Measurements from ENCODE around the gene SMG9. TPM values are rescaled to one million over a fixed set of nuclear protein-coding genes. Genes with fewer than 3 reads are reported as not detected.

The SMG9 gene
- total RNA-seq, 1 experiment from 2014 or later: 49.9 TPM

DNA sequence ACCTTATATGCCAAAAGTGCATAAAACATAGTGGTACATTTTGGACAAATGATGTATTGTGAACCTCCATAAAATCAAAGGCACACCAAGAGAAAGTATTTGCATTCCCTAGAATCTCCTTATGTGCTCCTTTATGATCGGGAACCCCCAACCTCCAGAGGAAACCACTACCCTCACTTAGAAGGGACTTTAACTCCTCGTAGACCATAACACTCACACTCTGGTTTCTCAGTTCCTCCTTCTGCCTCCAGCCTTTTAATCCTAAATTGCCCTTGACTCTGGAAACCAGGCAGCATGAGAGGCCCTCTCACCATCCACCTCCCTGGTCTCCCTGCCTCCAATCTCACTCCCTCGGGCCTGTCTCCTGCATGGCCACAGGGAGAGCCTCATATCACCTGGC, 35.8 kb upstream of the SMG9 start:
- H3K27ac ChIP-seq (ENCODE audit: low read length): no peak overlapping the region
- no peak for DNase-seq (ENCODE audit: low read depth, low spot score)
- ChIA-PET POLR2A (no interaction called here), CTCF (interaction anchor here (0.6 kb wide), 1 partner anchor 31 kb away, joined by 3 read pairs; no protein-coding TSS in a partner anchor)
- no peak for ATAC-seq
- in situ Hi-C loops (cut with HindIII; ENCODE audit: low pct_unique_long_range_greater_than_20kb, low sequenced_read_pairs): no loop called here
- H3K27me3 ChIP-seq (ENCODE audit: control insufficient read depth, insufficient read depth, low read length): no peaks in the 10 kb centered on the region
- BruUV-seq (replicated peaks): no TSS peak
- no peaks in the 10 kb centered on the region for H3K4me1 ChIP-seq (ENCODE audit: control insufficient read depth, insufficient read depth, low read length)
- no peaks in the 10 kb centered on the region for H3K9me3 ChIP-seq (ENCODE audit: control insufficient read depth, insufficient read depth, low read depth, low read length)
- no peak overlapping the region for H3K4me3 ChIP-seq (ENCODE audit: low read depth in 2 of 2, low read length in 2 of 2)
- H3K36me3 ChIP-seq (ENCODE audit: control insufficient read depth, insufficient read depth, low read length): no peaks in the 10 kb centered on the region
- TF ChIP-seq TCF7L2 (IDR thresholded peaks at IDR 0.05; ENCODE audit: low read depth, low read length) (no peak), SIN3A (IDR thresholded peaks at IDR 0.05; ENCODE audit: borderline replicate concordance, insufficient read depth, low read depth, low read length) (no peak), POLR2AphosphoS5 (IDR thresholded peaks at IDR 0.05; ENCODE audit: low read depth, low read length) (no peak)
- intact Hi-C loops (cut with micrococcal nuclease; ENCODE audit: unreplicated experiment): no loop called here

GRCh38 chr19:43789029-43789428, 34.3 kb upstream of the SMG9 start:
- CTCF ChIA-PET: interaction anchor here (0.5 kb wide), 1 partner anchor 178 kb away, joined by 7 read pairs; no protein-coding TSS in a partner anchor
- Histone ChIP-seq H3K27ac (ENCODE audit: low read length) (no peak overlapping the region), H3K9me3 (ENCODE audit: control insufficient read depth, insufficient read depth, low read depth, low read length) (no peaks in the 10 kb centered on the region), H3K27me3 (ENCODE audit: control insufficient read depth, insufficient read depth, low read length) (no peaks in the 10 kb centered on the region), H3K4me3 (ENCODE audit: low read depth in 2 of 2, low read length in 2 of 2) (no peak overlapping the region), H3K36me3 (ENCODE audit: control insufficient read depth, insufficient read depth, low read length) (no peaks in the 10 kb centered on the region), H3K4me1 (ENCODE audit: control insufficient read depth, insufficient read depth, low read length) (peaks cover 11% of the 10 kb centered on the region)
- ATAC-seq (no peak), DNase-seq (ENCODE audit: low read depth, low spot score) (no peak)
- POLR2A ChIA-PET: no interaction called here
- TF ChIP-seq CTCF (IDR thresholded peaks at IDR 0.05) (no peak), SIN3A (IDR thresholded peaks at IDR 0.05; ENCODE audit: borderline replicate concordance, insufficient read depth, low read depth, low read length) (no peak)
- TF ChIP-seq, protein P1, sequence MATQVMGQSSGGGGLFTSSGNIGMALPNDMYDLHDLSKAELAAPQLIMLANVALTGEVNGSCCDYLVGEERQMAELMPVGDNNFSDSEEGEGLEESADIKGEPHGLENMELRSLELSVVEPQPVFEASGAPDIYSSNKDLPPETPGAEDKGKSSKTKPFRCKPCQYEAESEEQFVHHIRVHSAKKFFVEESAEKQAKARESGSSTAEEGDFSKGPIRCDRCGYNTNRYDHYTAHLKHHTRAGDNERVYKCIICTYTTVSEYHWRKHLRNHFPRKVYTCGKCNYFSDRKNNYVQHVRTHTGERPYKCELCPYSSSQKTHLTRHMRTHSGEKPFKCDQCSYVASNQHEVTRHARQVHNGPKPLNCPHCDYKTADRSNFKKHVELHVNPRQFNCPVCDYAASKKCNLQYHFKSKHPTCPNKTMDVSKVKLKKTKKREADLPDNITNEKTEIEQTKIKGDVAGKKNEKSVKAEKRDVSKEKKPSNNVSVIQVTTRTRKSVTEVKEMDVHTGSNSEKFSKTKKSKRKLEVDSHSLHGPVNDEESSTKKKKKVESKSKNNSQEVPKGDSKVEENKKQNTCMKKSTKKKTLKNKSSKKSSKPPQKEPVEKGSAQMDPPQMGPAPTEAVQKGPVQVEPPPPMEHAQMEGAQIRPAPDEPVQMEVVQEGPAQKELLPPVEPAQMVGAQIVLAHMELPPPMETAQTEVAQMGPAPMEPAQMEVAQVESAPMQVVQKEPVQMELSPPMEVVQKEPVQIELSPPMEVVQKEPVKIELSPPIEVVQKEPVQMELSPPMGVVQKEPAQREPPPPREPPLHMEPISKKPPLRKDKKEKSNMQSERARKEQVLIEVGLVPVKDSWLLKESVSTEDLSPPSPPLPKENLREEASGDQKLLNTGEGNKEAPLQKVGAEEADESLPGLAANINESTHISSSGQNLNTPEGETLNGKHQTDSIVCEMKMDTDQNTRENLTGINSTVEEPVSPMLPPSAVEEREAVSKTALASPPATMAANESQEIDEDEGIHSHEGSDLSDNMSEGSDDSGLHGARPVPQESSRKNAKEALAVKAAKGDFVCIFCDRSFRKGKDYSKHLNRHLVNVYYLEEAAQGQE (IDR thresholded peaks at IDR 0.05; ENCODE audit: insufficient read depth in 1 of 2, low read depth in 2 of 2, low read length in 1 of 2): peak; percentile 93 to 94
- in situ Hi-C loops (cut with HindIII; ENCODE audit: low pct_unique_long_range_greater_than_20kb, low sequenced_read_pairs): no loop called here
- intact Hi-C loops (cut with micrococcal nuclease; ENCODE audit: unreplicated experiment): no loop called here
- BruUV-seq (replicated peaks): no TSS peak

DNA sequence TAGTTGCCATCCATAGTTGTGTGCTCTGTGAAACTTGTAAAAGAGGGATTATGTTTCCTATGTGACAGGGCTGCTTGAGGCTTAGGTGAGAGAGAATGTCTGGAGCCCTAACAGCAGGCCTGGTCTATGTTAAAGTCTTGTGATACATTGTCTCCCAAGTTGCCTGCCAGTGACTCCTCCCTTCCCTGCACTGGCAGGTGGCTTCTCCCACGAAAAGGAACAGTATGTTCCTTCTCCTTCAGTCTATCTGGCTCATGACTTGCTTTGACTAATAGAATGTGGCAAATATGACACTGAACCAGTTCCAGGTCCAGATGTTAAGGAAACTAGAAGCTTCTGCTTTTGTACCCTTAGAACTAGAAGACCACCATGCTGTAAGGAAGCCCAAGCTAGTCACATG, 31.9 kb upstream of the SMG9 start:
- H3K36me3 ChIP-seq (ENCODE audit: control insufficient read depth, insufficient read depth, low read length): no peaks in the 10 kb centered on the region
- no peaks in the 10 kb centered on the region for H3K27me3 ChIP-seq (ENCODE audit: control insufficient read depth, insufficient read depth, low read length)
- DNase-seq (ENCODE audit: low read depth, low spot score): no peak
- ATAC-seq: no peak
- in situ Hi-C loops (cut with HindIII; ENCODE audit: low pct_unique_long_range_greater_than_20kb, low sequenced_read_pairs) (no loop called here), intact Hi-C loops (cut with micrococcal nuclease; ENCODE audit: unreplicated experiment) (no loop called here)
- H3K4me1 ChIP-seq (ENCODE audit: control insufficient read depth, insufficient read depth, low read length): peaks cover 33% of the 10 kb centered on the region
- H3K27ac ChIP-seq (ENCODE audit: low read length): no peak overlapping the region
- BruUV-seq (replicated peaks): no TSS peak
- H3K4me3 ChIP-seq (ENCODE audit: low read depth in 2 of 2, low read length in 2 of 2): no peak overlapping the region
- H3K9me3 ChIP-seq (ENCODE audit: control insufficient read depth, insufficient read depth, low read depth, low read length): no peaks in the 10 kb centered on the region
- CTCF ChIA-PET: interaction anchor here (0.8 kb wide), 1 partner anchor 29 kb away, joined by 3 read pairs; no protein-coding TSS in a partner anchor
- TF ChIP-seq SIN3A (IDR thresholded peaks at IDR 0.05; ENCODE audit: borderline replicate concordance, insufficient read depth, low read depth, low read length) (no peak), CTCF (IDR thresholded peaks at IDR 0.05) (no peak), POLR2AphosphoS5 (IDR thresholded peaks at IDR 0.05; ENCODE audit: low read depth, low read length) (no peak), TCF7L2 (IDR thresholded peaks at IDR 0.05; ENCODE audit: low read depth, low read length) (no peak)
- TF ChIP-seq, protein P1 (IDR thresholded peaks at IDR 0.05; ENCODE audit: insufficient read depth in 1 of 2, low read depth in 2 of 2, low read length in 1 of 2): no peak
- POLR2A ChIA-PET: interaction anchor here (0.6 kb wide), 1 partner anchor 61 kb away, joined by 7 read pairs; no protein-coding TSS in a partner anchor
